GM12874 (cell line): ENCODE results near the gene GALNT14.

Experiments used
- TF ChIP-seq, protein P1 (sequence below): IDR thresholded peaks from 2 replicates; pipeline ENCODE4 v1.5.1; 2011; ENCODE audit warnings: low read depth, mild to moderate bottlenecking, control low read depth, low read length, moderate library complexity; ENCODE audit not compliant: insufficient read depth

GALNT14 gene

DNA sequence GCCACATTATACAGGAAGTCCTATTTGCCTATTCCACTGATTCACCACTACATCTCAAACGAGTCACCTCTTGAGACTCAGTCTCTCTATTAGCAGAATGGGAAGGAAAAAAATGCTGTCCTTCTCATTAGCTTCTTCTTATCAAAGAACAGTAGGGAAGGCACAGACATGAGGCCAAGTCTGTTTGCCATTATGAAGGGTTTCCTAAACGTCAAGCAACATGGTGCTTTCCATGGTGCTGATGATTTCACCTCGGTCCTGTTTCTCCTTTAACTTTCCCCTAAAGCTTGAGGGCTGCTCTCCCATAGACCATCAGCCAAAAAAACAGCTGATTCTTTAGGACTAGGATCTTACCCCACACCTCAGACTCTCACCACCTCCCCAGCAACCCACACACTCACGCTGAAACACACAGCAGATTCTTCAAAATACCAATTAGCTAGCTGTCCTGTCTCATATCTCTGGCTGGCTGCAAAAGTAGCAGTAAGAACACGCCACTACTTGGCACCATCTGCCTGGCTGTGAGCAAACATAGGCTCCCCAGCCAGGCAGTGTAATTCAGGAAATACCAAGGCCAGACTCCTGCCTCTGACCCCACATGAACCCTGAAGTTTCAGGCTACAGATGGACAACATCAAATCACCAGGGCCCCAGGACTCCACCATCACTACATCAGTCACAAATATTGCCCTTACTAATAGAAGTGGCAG lies 30.5 kb downstream of the GALNT14 start:
- TF ChIP-seq, protein P1, sequence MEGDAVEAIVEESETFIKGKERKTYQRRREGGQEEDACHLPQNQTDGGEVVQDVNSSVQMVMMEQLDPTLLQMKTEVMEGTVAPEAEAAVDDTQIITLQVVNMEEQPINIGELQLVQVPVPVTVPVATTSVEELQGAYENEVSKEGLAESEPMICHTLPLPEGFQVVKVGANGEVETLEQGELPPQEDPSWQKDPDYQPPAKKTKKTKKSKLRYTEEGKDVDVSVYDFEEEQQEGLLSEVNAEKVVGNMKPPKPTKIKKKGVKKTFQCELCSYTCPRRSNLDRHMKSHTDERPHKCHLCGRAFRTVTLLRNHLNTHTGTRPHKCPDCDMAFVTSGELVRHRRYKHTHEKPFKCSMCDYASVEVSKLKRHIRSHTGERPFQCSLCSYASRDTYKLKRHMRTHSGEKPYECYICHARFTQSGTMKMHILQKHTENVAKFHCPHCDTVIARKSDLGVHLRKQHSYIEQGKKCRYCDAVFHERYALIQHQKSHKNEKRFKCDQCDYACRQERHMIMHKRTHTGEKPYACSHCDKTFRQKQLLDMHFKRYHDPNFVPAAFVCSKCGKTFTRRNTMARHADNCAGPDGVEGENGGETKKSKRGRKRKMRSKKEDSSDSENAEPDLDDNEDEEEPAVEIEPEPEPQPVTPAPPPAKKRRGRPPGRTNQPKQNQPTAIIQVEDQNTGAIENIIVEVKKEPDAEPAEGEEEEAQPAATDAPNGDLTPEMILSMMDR: no peak

DNA sequence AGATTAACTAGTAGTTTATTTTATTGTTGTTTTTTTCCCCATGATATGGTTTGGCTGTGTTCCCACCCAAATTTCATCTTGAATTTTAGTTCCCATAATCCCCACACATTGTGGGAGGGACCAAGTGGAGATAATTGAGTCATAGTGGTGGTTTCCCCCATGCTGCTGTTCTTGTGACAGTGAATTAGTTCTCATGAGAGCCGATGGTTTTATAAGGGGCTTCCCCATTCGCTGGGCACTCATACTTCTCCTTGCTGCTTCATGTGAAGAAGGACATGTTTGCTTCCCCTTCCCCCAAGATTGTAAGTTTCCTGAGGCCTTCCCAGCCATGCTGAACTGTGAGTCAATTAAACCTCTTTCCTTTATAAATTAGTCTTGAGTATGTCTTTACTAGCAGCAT lies 36.5 kb downstream of the GALNT14 start:
- TF ChIP-seq, protein P1: no peak

DNA sequence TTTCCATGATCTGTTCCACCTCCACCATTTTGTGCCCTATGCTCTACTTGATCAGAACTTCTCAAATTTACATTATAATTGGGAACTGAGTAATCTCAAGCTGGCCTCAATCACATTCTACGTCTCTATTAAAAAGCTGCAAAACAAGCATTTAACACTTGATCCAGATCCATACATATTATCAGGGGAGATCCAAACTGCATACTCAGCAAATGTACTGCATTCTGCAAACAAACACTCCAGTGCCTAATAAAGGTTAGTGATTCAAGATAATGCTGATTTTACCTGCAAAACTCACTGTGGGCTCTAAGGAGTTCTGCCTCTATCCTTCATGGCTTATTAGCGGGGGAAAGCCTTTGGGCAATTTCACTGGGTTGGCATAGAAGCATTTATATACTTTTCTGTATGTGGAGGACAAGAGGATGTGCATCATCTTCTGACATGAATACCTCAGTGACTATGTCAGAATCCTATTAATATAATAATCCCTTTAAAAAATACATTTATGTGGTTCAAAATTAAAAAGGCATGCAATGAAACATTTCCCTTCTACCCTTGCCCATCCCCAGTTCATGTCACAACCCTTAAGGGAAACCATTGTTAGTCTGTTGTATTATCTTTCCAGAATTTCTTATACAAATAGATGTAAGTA lies 40.2 kb downstream of the GALNT14 start:
- TF ChIP-seq, protein P1: no peak

DNA sequence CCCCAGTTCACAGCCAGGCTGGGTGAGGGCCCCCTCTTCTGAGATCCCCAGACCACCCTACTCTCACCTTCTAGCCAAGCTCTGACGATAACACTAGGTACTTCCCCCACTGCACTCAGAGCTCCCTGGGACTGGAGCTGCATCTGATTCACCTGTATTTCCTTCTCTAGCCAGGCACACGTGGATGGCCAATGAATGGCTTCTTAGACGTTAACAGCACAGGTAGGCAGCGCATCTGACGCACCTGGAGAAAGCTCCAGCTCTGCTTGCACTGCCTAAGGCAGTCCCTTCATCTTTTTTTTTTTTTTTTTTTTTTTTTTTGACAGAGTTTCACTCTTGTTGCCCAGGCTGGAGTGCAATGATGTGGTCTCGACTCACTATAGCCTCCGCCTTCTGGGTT lies 48.1 kb downstream of the GALNT14 start:
- TF ChIP-seq, protein P1: no peak

DNA sequence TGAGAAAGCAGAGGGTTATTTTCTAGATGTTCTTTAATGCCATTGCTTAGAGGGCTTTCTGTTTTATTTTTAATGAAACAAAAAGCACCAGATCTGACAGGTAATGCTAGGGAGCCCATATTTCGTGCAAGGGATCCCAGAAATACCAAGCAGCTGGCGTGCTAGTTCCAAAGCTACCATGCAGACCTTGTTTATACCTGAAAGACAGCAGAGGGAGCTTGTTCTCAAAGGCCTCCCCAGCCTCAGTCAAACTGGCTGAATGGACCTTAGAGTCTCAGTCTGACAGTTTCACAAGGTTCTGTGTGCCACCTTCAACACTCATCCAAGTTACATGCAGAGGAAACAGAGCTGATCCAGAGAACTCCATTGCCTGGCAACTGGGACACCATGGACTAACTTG lies 48.6 kb downstream of the GALNT14 start:
- TF ChIP-seq, protein P1: no peak

DNA sequence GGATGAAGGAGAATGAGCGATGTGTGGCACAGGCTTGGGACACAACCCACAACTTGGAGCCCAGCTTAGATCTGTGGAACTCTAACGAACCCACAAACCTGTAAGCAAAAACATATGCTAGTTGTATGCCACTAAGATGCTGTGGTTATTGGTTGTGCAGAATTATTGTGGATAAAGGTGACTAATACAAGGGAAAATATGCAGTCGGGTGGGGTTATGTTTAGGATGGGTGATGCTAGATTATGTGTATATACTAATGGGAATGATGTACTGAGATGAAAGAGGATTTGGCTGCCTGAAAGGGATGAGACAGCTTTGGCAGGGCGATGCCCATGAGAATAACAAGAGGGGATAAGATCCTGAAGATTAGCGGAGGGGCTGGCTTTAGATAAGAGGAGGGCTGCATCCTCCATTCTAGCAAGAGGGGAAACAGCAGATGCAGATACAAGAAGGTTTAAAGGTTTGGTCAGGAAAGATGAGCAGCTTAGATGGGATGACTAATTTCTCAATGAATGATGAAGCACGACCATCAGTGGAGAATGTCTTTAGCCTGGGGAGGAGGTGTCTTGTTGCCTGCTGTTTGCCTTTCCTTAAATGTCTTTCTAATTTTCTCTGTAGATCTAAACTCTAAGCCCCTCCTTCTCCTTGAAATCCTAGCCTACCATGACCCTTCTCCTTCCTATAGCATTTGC lies 49.6 kb downstream of the GALNT14 start:
- TF ChIP-seq, protein P1: no peak

DNA sequence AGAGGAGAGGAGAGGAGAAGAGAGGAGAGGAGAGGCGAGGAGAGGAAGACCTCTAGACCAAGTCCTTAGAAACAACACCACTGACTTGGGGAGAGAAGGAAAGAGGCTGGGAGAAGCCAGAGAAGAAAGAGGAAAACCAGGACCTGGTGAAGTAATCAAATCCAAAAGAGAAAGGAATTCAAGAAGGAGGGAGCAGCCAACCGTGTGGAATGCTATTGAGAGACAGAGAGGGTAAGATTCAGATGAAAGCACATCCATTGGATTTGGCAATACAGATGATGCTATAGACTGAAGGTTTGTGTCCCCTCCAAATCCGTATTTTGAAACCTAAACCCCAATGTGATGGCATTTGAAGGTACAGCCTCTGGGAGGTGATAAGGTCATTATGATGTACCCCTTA lies 50.7 kb downstream of the GALNT14 start:
- TF ChIP-seq, protein P1: no peak
